Subcutaneous abdominal adipose tissue (tissue), 5 donors: Measurements from ENCODE around the gene SELENOW.
"Not testable (repeated sequence)": the region's sequence is repeated elsewhere in the genome, so short reads cannot be mapped to it uniquely, and the experiment has no call there.

ENCODE experiments used
- H3K27ac ChIP-seq: one replicate; pipeline ENCODE4 v1.7.0; 2013; ENCODE audit warnings: low read depth, mild to moderate bottlenecking, inconsistent platforms, low read length, moderate library complexity
- H3K27me3 ChIP-seq, 5 donors: one replicate each; pipeline ENCODE4 v1.7.0; 2013; ENCODE audit warnings: low read length in 5 of 5, inconsistent platforms in 1 of 5; ENCODE audit not compliant: control insufficient read depth in 5 of 5, insufficient read depth in 4 of 5
- H3K36me3 ChIP-seq, 5 donors: one replicate each; pipeline ENCODE4 v1.7.0; 2013; ENCODE audit warnings: low read length in 5 of 5; ENCODE audit not compliant: control insufficient read depth in 5 of 5, insufficient read depth in 5 of 5
- H3K4me1 ChIP-seq, 5 donors: one replicate each; pipeline ENCODE4 v1.7.0; 2013; ENCODE audit warnings: low read length in 5 of 5, mild to moderate bottlenecking in 3 of 5, moderate library complexity in 1 of 5; ENCODE audit not compliant: control insufficient read depth in 5 of 5, insufficient read depth in 5 of 5
- H3K4me3 ChIP-seq, 5 donors: one replicate each; pipeline ENCODE4 v1.7.0; 2013; ENCODE audit warnings: low read length in 5 of 5, low read depth in 1 of 5
- H3K9ac ChIP-seq, 5 donors: one replicate each; pipeline ENCODE4 v1.7.0; 2013; ENCODE audit warnings: low read length in 5 of 5, mild to moderate bottlenecking in 4 of 5, moderate library complexity in 3 of 5
- H3K9me3 ChIP-seq, 5 donors: one replicate each; pipeline ENCODE4 v1.7.0; 2013; ENCODE audit warnings: low read length in 5 of 5; ENCODE audit not compliant: control insufficient read depth in 5 of 5
- donor health status: healthy.
- donor health status: healthy.
- donor health status: healthy.
- donor health status: healthy.
- donor health status: healthy.

SELENOW gene

DNA sequence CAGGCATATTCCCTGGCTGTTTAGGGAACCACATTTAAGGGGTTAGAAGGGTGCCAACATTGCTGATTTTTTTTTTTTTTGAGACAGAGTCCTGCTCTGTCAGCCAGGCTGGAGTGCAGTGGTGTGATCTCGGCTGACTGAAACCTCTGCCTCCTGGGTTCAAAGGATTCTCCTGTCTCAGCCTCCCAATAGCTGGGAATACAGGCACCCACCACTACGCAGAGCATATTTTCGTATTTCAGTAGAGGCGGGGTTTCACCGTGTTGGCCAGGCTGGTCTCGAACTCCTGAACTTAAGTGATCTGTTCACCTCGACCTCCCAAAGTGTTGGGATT, 35.5 kb downstream of the SELENOW start:
- Histone ChIP-seq H3K4me3 (no peak overlapping the region), H3K9ac (no peak overlapping the region)

GRCh38 chr19:47816270-47816669, 37.8 kb downstream of the SELENOW start:
- not testable (repeated sequence) for H3K9ac ChIP-seq, H3K4me3 ChIP-seq, H3K9me3 ChIP-seq, H3K4me1 ChIP-seq, H3K36me3 ChIP-seq, H3K27ac ChIP-seq
- peaks cover 7 to 25% (median 18%) of the 10 kb centered on the region in 5 donors for H3K27me3 ChIP-seq

More for the DNA sequence above, 35.5 kb downstream of the SELENOW start:
- Histone ChIP-seq H3K27me3 (peaks cover 3 to 15% (median 8%) of the 10 kb centered on the region in 5 donors), H3K9me3 (peaks cover 0 to 2% (median 0%) of the 10 kb centered on the region in 5 donors), H3K4me1 (peaks cover 0 to 4% (median 0%) of the 10 kb centered on the region in 5 donors), H3K27ac (no peak overlapping the region), H3K36me3 (no peaks in the 10 kb centered on the region)

DNA sequence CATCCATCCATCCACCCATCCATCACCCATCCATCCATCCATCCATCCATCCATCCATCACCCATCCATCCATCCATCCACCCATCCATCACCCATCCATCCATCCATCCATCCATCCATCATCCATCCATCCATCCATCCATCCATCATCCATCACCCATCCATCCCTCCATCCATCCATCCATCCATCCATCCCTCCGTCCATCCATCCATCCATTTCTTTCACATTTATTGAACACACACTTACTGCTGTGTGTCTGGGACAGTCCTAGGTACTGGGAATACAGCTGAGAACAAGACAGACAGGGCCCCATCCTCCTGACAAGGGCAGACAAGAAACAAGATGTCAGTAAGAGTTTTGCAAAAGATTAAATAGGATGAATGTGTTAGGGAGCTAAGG, 39.7 kb downstream of the SELENOW start:
- not testable (repeated sequence) for H3K4me3 ChIP-seq, H3K9me3 ChIP-seq, H3K9ac ChIP-seq, H3K27ac ChIP-seq, H3K36me3 ChIP-seq, H3K4me1 ChIP-seq
- peaks cover 7 to 30% (median 29%) of the 10 kb centered on the region in 5 donors for H3K27me3 ChIP-seq

GRCh38 chr19:47819858-47820257, 41.4 kb downstream of the SELENOW start:
- H3K9ac ChIP-seq = no peak overlapping the region
- no peak overlapping the region for H3K27ac ChIP-seq
- peaks cover 0 to 4% (median 0%) of the 10 kb centered on the region in 5 donors for H3K4me1 ChIP-seq
- H3K4me3 ChIP-seq = no peak overlapping the region
- peaks cover 0 to 2% (median 0%) of the 10 kb centered on the region in 5 donors for H3K9me3 ChIP-seq
- H3K36me3 ChIP-seq = no peaks in the 10 kb centered on the region
- peaks cover 7 to 33% (median 29%) of the 10 kb centered on the region in 5 donors for H3K27me3 ChIP-seq

- H3K9ac ChIP-seq = no peak overlapping the region
- H3K36me3 ChIP-seq = no peaks in the 10 kb centered on the region
- H3K9me3 ChIP-seq = peaks cover 0 to 2% (median 0%) of the 10 kb centered on the region in 5 donors
- H3K27ac ChIP-seq = no peak overlapping the region
- H3K27me3 ChIP-seq = peaks cover 7 to 33% (median 29%) of the 10 kb centered on the region in 5 donors
- peaks cover 0 to 4% (median 0%) of the 10 kb centered on the region in 5 donors for H3K4me1 ChIP-seq
- no peak overlapping the region for H3K4me3 ChIP-seq
Observed at GRCh38 chr19:47820410-47820809, 41.9 kb downstream of the SELENOW start.

- peaks cover 7 to 33% (median 29%) of the 10 kb centered on the region in 5 donors for H3K27me3 ChIP-seq
Observed at GRCh38 chr19:47821460-47822020, 43.0 kb downstream of the SELENOW start, which contains the start of gene CRX. CRX (plus strand) TSS chr19:47821937; CDS start chr19:47834444, 12,507 bp downstream.

DNA sequence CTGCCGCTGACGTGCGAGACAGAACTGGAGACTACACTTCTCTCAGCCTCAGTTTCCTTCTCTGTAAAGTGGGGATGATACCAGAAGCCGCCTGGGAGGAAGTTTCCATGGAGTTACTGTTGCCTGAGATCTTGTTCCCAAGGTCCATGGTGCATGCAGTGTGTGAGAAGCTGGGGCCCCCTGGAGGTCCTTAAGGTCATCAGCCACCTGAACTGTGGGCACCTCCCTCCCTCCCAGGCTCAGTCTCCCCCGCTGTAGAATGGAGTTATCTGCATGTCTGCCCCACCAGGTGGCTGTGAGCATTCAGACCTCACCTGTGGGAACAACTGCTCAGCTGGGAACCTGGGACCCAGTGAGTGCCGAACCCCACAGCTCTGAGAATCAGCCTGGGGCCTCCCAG, 45.9 kb downstream of the SELENOW start:
- Histone ChIP-seq H3K27me3 (peaks cover 2 to 21% (median 19%) of the 10 kb centered on the region in 5 donors), H3K4me3 (no peak overlapping the region), H3K36me3 (no peaks in the 10 kb centered on the region), H3K4me1 (no peaks in the 10 kb centered on the region), H3K9me3 (peaks cover 3 to 8% (median 6%) of the 10 kb centered on the region in 5 donors), H3K9ac (no peak overlapping the region), H3K27ac (no peak overlapping the region)

More at GRCh38 chr19:47821460-47822020, 43.0 kb downstream of the SELENOW start, which contains the start of gene CRX:
- Histone ChIP-seq H3K4me3 (no peak within 1 kb of the TSS), H3K27ac (no peak within 1 kb of the TSS), H3K36me3 (no peaks in the 10 kb centered on the region), H3K4me1 (peaks cover 0 to 4% (median 0%) of the 10 kb centered on the region in 5 donors), H3K9me3 (peaks cover 0 to 4% (median under 1%) of the 10 kb centered on the region in 5 donors), H3K9ac (no peak within 1 kb of the TSS)

- no peak overlapping the region for H3K27ac ChIP-seq
- H3K36me3 ChIP-seq = no peaks in the 10 kb centered on the region
- peaks cover 3 to 8% (median 6%) of the 10 kb centered on the region in 5 donors for H3K9me3 ChIP-seq
- no peaks in the 10 kb centered on the region for H3K4me1 ChIP-seq
- H3K4me3 ChIP-seq = no peak overlapping the region
- H3K9ac ChIP-seq = no peak overlapping the region
- H3K27me3 ChIP-seq = peaks cover 0 to 9% (median 6%) of the 10 kb centered on the region in 5 donors
Observed at GRCh38 chr19:47826800-47827199, 48.3 kb downstream of the SELENOW start.

GRCh38 chr19:47832723-47833122, 54.2 kb downstream of the SELENOW start:
- Histone ChIP-seq H3K27ac (no peak overlapping the region), H3K4me1 (no peaks in the 10 kb centered on the region), H3K27me3 (peaks cover 0 to 8% (median 0%) of the 10 kb centered on the region in 5 donors), H3K36me3 (no peaks in the 10 kb centered on the region), H3K9ac (no peak overlapping the region), H3K9me3 (no peaks in the 10 kb centered on the region), H3K4me3 (no peak overlapping the region)
